ENCODE measurements around the gene NLRP9. TPM values are rescaled to one million over a fixed set of nuclear protein-coding genes. Genes with fewer than 3 reads are reported as not detected.

The NLRP9 gene
- total RNA-seq, 1 donor from 2014 or later, result not detected

DNA sequence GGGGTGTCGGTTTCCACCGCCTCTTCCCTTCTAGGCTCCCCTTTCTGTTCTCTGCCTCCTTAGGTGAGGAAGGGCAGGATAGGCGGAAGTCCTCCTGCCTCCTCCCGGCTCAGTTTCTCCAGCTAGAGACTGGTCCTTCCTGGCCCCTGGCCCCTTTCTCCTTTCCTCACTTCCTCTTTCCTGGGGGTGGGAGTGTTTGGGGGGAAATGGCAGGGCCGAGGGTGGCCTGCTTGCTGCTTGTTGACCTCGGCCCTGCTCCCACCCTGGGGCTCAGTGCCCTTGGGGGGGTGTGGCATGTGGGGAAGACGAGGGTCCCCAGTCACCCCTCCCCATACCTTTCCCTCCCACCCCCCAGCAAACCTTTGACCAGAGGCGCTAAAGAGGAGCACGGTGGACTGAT is 78.4 kb downstream of the NLRP9 start:
- TF ChIP-seq, protein P1, sequence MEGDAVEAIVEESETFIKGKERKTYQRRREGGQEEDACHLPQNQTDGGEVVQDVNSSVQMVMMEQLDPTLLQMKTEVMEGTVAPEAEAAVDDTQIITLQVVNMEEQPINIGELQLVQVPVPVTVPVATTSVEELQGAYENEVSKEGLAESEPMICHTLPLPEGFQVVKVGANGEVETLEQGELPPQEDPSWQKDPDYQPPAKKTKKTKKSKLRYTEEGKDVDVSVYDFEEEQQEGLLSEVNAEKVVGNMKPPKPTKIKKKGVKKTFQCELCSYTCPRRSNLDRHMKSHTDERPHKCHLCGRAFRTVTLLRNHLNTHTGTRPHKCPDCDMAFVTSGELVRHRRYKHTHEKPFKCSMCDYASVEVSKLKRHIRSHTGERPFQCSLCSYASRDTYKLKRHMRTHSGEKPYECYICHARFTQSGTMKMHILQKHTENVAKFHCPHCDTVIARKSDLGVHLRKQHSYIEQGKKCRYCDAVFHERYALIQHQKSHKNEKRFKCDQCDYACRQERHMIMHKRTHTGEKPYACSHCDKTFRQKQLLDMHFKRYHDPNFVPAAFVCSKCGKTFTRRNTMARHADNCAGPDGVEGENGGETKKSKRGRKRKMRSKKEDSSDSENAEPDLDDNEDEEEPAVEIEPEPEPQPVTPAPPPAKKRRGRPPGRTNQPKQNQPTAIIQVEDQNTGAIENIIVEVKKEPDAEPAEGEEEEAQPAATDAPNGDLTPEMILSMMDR (IDR thresholded peaks at IDR 0.05; ENCODE audit: unreplicated experiment), result no peak
- Mint-ChIP-seq H3K9me3 (no peaks in the 10 kb centered on the region), H3K27me3 (ENCODE audit: low read depth) (no peaks in the 10 kb centered on the region), H3K36me3 (peaks cover 20% of the 10 kb centered on the region), H3K4me1 (peaks cover 32% of the 10 kb centered on the region), H3K4me3 (no peak overlapping the region), H3K27ac (no peak overlapping the region)
- DNase-seq (ENCODE audit: low spot score in 2 of 2, unreplicated experiment in 2 of 2), result no peak

- H3K4me3 Mint-ChIP-seq, result no peak overlapping the region
- H3K27ac Mint-ChIP-seq, result no peak overlapping the region
- H3K9me3 Mint-ChIP-seq, result no peaks in the 10 kb centered on the region
- no peak for DNase-seq (ENCODE audit: low spot score in 2 of 2, unreplicated experiment in 2 of 2)
- peaks cover 18% of the 10 kb centered on the region for H3K36me3 Mint-ChIP-seq
- H3K4me1 Mint-ChIP-seq, result peaks cover 32% of the 10 kb centered on the region
- H3K27me3 Mint-ChIP-seq (ENCODE audit: low read depth), result no peaks in the 10 kb centered on the region
- TF ChIP-seq, protein P1 (IDR thresholded peaks at IDR 0.05; ENCODE audit: unreplicated experiment), result no peak
Measured at GRCh38 chr19:55658846-55659459, 79.2 kb downstream of the NLRP9 start.

Other genes with a start within 250 kb of the NLRP9 start
- gene SSC5D, start 250.0 kb downstream of the NLRP9 start, total RNA-seq, result 7.0 to 8.5 TPM (median 7.8 TPM) in 3 replicates
- 0.33 to 0.97 TPM (median 0.56 TPM) in 3 replicates for gene SBK2, start 201.3 kb downstream of the NLRP9 start, total RNA-seq
- 0.25 TPM in 1 of 3 replicates, not detected in the others for gene SBK3, start 192.9 kb downstream of the NLRP9 start, total RNA-seq
- 35.0 to 35.2 TPM (median 35.1 TPM) in 3 replicates for gene ZNF579, start 157.6 kb downstream of the NLRP9 start, total RNA-seq
- 31.3 to 31.7 TPM (median 31.6 TPM) in 3 replicates for gene FIZ1, start 138.9 kb downstream of the NLRP9 start, total RNA-seq
- 5.3 to 7.4 TPM (median 5.7 TPM) in 3 replicates for gene ZNF524, start 138.1 kb downstream of the NLRP9 start, total RNA-seq
- gene ZNF865, start 132.8 kb downstream of the NLRP9 start, total RNA-seq, result 18.7 to 21.4 TPM (median 21.2 TPM) in 3 replicates
- gene ZNF784, start 113.8 kb downstream of the NLRP9 start, total RNA-seq, result 12.8 to 13.7 TPM (median 12.9 TPM) in 3 replicates
- gene ZNF580, start 97.4 kb downstream of the NLRP9 start, total RNA-seq, result 49.6 to 53.9 TPM (median 50.9 TPM) in 3 replicates
- 42.6 to 47.0 TPM (median 46.9 TPM) in 3 replicates for gene ZNF581, start 94.8 kb downstream of the NLRP9 start, total RNA-seq
- 20.8 to 24.0 TPM (median 23.6 TPM) in 3 replicates for gene CCDC106, start 90.2 kb downstream of the NLRP9 start, total RNA-seq
- gene U2AF2, start 83.4 kb downstream of the NLRP9 start, total RNA-seq, result 226 to 245 TPM (median 230 TPM) in 3 replicates
- 99.6 to 104 TPM (median 102 TPM) in 3 replicates for gene EPN1, start 63.2 kb downstream of the NLRP9 start, total RNA-seq
- gene RFPL4A, start 20.7 kb upstream of the NLRP9 start, total RNA-seq, result not detected in 3 replicates
- not detected in 3 replicates for gene RFPL4AL1, start 30.7 kb upstream of the NLRP9 start, total RNA-seq
- gene NLRP11, start 93.6 kb upstream of the NLRP9 start, total RNA-seq, result not detected in 3 replicates
- not detected in 3 replicates for gene NLRP4, start 98.1 kb upstream of the NLRP9 start, total RNA-seq
- not detected in 3 replicates for gene NLRP13, start 193.9 kb upstream of the NLRP9 start, total RNA-seq
- not detected in 3 replicates for gene NLRP8, start 209.4 kb upstream of the NLRP9 start, total RNA-seq
- not detected in 3 replicates for gene NLRP5, start 248.4 kb upstream of the NLRP9 start, total RNA-seq